Transverse colon (tissue), 4 donors: ENCODE measurements around the gene MREG. TPM values are rescaled to one million over a fixed set of nuclear protein-coding genes. Genes with fewer than 3 reads are reported as not detected.

Source experiments
- DNase-seq: peaks from one replicate; pipeline ENCODE4 v3.0.0-alpha.2; 2019
- H3K27ac ChIP-seq, 4 donors: fragments of 200-600 bp; sonication (generic); 2 replicates each; pipeline ENCODE4 v1.5.1; 2016 to 2018; ENCODE audit warnings: inconsistent platforms in 4 of 4
- H3K27me3 ChIP-seq: fragments of 200-600 bp; sonication (generic); 2 replicates; pipeline ENCODE4 v1.5.1; 2017; ENCODE audit warnings: inconsistent platforms
- H3K36me3 ChIP-seq, 4 donors: fragments of 200-600 bp; sonication (generic); 2 replicates each; pipeline ENCODE4 v1.5.1; 2017 to 2019; ENCODE audit warnings: inconsistent platforms in 4 of 4
- H3K4me1 ChIP-seq, 4 donors: fragments of 200-600 bp; sonication (generic); 2 replicates each; pipeline ENCODE4 v1.5.1; 2017 to 2020; ENCODE audit warnings: inconsistent platforms in 4 of 4
- H3K4me3 ChIP-seq, 4 donors: fragments of 200-600 bp; sonication (generic); 1 replicate in 1 of 4; 2 replicates in 3 of 4; pipeline versions ENCODE4 v1.5.1 to v1.6.1; 2017 to 2019; ENCODE audit warnings: inconsistent platforms in 4 of 4
- H3K9me3 ChIP-seq, 2 donors: fragments of 200-600 bp; sonication (generic); 2 replicates each; pipeline ENCODE4 v1.5.1; 2017 to 2019; ENCODE audit warnings: inconsistent platforms in 2 of 2
- EP300 ChIP-seq: sonication (generic); formaldehyde crosslinking; IDR thresholded peaks from one replicate; pipeline ENCODE4 v1.6.1; 2017; ENCODE audit warnings: antibody characterized with exemption, low read depth
- POLR2A ChIP-seq: fragments of 450-650 bp; IDR thresholded peaks from one replicate; pipeline ENCODE4 v1.6.1; 2016; ENCODE audit warnings: antibody characterized with exemption, mild to moderate bottlenecking, moderate library complexity
- POLR2AphosphoS5 ChIP-seq, 3 donors: sonication (generic); formaldehyde crosslinking; IDR thresholded peaks; one replicate each; pipeline ENCODE4 v1.6.1; 2016; ENCODE audit warnings: antibody characterized with exemption in 3 of 3
- WGBS, 2 donors: methylation state at CpG; one replicate each; pipeline ENCODE4 v1.1.5; 2018; ENCODE audit warnings: low coverage in 1 of 2; 5-methylcytosine and 5-hydroxymethylcytosine counted together
- in situ Hi-C, 4 donors: fragments of 200-750 bp; cut with MboI; loops; one replicate each; pipeline versions ENCODE4 v1.15.0 to v1.15.1; 2017; ENCODE audit warnings: low sequenced_read_pairs in 3 of 4, low pct_ligation_motif_present in 1 of 4, low pct_unique_long_range_greater_than_20kb in 1 of 4
- intact Hi-C: fragments of 100-400 bp; cut with DNase I; formaldehyde crosslinking; loops from one replicate; pipeline ENCODE4 v1.15.1; 2023; ENCODE audit warnings: low total_unique reads
- total RNA-seq, 4 donors: library from RNA; depleted of rRNA; stranded (reverse); fragments of >200 nt; gene quantifications; one replicate each; pipeline ENCODE4 v1.1.0, GENCODE V29; 2016
- TF ChIP-seq, protein P1 (sequence below), 5 experiments: fragments of 200-600 bp in 3 of 5; fragments of 450-650 bp in 2 of 5; sonication (generic) in 3 of 5; IDR thresholded peaks; 1 replicate in 2 of 5; 2 replicates in 3 of 5; pipeline ENCODE4 v1.5.1; 2016 to 2017; ENCODE audit warnings: antibody characterized with exemption in 5 of 5, inconsistent platforms in 3 of 5, mild to moderate bottlenecking in 2 of 5, moderate library complexity in 1 of 5

MREG gene
- total RNA-seq, 4 donors from 2014 or later, result 1.5 to 8.5 (median 5.1) TPM

- intact Hi-C loops, result no loop called here
- Histone ChIP-seq H3K4me1 (no peaks in the 10 kb centered on the region), H3K9me3 (no peaks in the 10 kb centered on the region), H3K4me3 (no peak overlapping the region), H3K36me3 (no peaks in the 10 kb centered on the region), H3K27ac (no peak overlapping the region), H3K27me3 (no peaks in the 10 kb centered on the region)
- DNase-seq, result no peak
- in situ Hi-C loops, result loop anchor here in 2 of 4 donors (25.0 kb wide), 2 partner anchors 634 to 684 kb away; partner anchors contain the start of gene ATIC (in 1 of the 2)
- WGBS, 2 donors, result 64 to 70% methylated on average over 3 of the region's 3 CpGs
- TF ChIP-seq POLR2AphosphoS5 (IDR thresholded peaks at IDR 0.05), result no peak
- TF ChIP-seq, protein P1, sequence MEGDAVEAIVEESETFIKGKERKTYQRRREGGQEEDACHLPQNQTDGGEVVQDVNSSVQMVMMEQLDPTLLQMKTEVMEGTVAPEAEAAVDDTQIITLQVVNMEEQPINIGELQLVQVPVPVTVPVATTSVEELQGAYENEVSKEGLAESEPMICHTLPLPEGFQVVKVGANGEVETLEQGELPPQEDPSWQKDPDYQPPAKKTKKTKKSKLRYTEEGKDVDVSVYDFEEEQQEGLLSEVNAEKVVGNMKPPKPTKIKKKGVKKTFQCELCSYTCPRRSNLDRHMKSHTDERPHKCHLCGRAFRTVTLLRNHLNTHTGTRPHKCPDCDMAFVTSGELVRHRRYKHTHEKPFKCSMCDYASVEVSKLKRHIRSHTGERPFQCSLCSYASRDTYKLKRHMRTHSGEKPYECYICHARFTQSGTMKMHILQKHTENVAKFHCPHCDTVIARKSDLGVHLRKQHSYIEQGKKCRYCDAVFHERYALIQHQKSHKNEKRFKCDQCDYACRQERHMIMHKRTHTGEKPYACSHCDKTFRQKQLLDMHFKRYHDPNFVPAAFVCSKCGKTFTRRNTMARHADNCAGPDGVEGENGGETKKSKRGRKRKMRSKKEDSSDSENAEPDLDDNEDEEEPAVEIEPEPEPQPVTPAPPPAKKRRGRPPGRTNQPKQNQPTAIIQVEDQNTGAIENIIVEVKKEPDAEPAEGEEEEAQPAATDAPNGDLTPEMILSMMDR (IDR thresholded peaks at IDR 0.05), result no peak
- TF ChIP-seq POLR2A, result no peak
- no peak for TF ChIP-seq EP300
These were observed 66.8 kb downstream of the MREG start for GRCh38 chr2:215946586-215946985.

- WGBS, 2 donors, result 83 to 95% methylated on average over 2 to 3 of the region's 3 CpGs
- Histone ChIP-seq H3K27me3 (no peaks in the 10 kb centered on the region), H3K9me3 (no peaks in the 10 kb centered on the region), H3K4me3 (no peak overlapping the region), H3K36me3 (peaks cover 0 to 4% (median 0%) of the 10 kb centered on the region in 4 donors), H3K27ac (no peak overlapping the region), H3K4me1 (no peaks in the 10 kb centered on the region)
- TF ChIP-seq POLR2AphosphoS5 (IDR thresholded peaks at IDR 0.05) (no peak), EP300 (no peak), POLR2A (no peak)
- TF ChIP-seq, protein P1 (IDR thresholded peaks at IDR 0.05), result no peak
- in situ Hi-C loops, result loop anchor here in 2 of 4 donors (25.0 kb wide), 2 partner anchors 630 to 680 kb away; partner anchors contain the start of gene ATIC (in 1 of the 2)
- no peak for DNase-seq
- intact Hi-C loops, result no loop called here
These were observed 71.2 kb downstream of the MREG start for GRCh38 chr2:215942194-215942593.

GRCh38 chr2:215941726-215942125 lies 71.6 kb downstream of the MREG start:
- Histone ChIP-seq H3K4me3 (no peak overlapping the region), H3K36me3 (peaks cover 0 to 4% (median 0%) of the 10 kb centered on the region in 4 donors), H3K9me3 (no peaks in the 10 kb centered on the region), H3K27me3 (no peaks in the 10 kb centered on the region), H3K27ac (no peak overlapping the region), H3K4me1 (no peaks in the 10 kb centered on the region)
- in situ Hi-C loops (loop anchor here in 2 of 4 donors (25.0 kb wide), 2 partner anchors 629 to 679 kb away; partner anchors contain the start of gene ATIC (in 1 of the 2)), intact Hi-C loops (no loop called here)
- TF ChIP-seq POLR2A (no peak), POLR2AphosphoS5 (IDR thresholded peaks at IDR 0.05) (no peak), EP300 (no peak)
- TF ChIP-seq, protein P1 (IDR thresholded peaks at IDR 0.05), result no peak
- DNase-seq, result no peak
- 97% methylated on average over 1 of the region's 1 CpG; no CpG with 5 or more reads in 1 of the 2 donors for WGBS, 2 donors

DNA sequence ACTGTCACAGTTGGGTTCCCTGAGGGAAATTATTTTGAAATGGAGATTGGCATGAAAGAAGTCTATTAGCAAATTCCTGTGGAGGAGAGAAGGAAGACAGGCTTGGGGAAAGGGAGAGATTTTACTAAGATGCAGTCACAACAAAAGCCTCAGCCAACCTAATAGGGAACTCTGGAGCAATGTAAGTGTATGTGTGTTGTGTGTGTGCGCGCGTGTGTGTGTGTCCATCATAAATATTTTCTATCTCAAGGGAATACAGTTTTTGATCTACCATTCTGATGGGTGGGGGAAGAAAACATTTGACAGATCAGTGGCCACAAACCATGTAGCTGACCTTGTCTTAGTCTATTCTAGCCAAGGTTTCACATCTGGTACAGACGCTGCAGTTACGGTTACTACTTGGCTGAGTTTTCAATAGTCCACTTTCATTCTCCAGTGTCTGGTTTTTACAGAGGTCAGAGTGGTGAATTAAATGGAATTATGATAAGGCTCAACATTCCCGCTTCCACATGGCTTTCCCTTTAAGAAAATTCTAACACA lies 72.6 kb downstream of the MREG start:
- H3K4me3 ChIP-seq, result no peak overlapping the region
- H3K9me3 ChIP-seq, result no peaks in the 10 kb centered on the region
- DNase-seq, result no peak
- WGBS, 2 donors, result 93 to 99% methylated on average over 5 to 6 of the region's 6 CpGs
- TF ChIP-seq, protein P1 (IDR thresholded peaks at IDR 0.05), result no peak
- TF ChIP-seq POLR2A, result no peak
- no peak for TF ChIP-seq POLR2AphosphoS5 (IDR thresholded peaks at IDR 0.05)
- TF ChIP-seq EP300, result no peak
- intact Hi-C loops (no loop called here), in situ Hi-C loops (loop anchor here in 2 of 4 donors (25.0 kb wide), 2 partner anchors 628 to 678 kb away; partner anchors contain the start of gene ATIC (in 1 of the 2))
- H3K4me1 ChIP-seq, result no peaks in the 10 kb centered on the region
- H3K36me3 ChIP-seq, result peaks cover 0 to 4% (median 0%) of the 10 kb centered on the region in 4 donors
- no peak overlapping the region for H3K27ac ChIP-seq
- H3K27me3 ChIP-seq, result no peaks in the 10 kb centered on the region
